ENCODE measurements around the gene CUX1. TPM values are rescaled to one million over a fixed set of nuclear protein-coding genes. Genes with fewer than 3 reads are reported as not detected.

Gene CUX1
- total RNA-seq, 1 experiment from 2014 or later, result 53.5 TPM

- H2BK12ac ChIP-seq (ENCODE audit: insufficient read length, low read depth, low read length), result no peak overlapping the region
- no peaks in the 10 kb centered on the region for H3K4me1 ChIP-seq (ENCODE audit: insufficient read depth, low read length)
- no peaks in the 10 kb centered on the region for H3K27me3 ChIP-seq (ENCODE audit: insufficient read depth, low read length)
- no peaks in the 10 kb centered on the region for H3K23me2 ChIP-seq (ENCODE audit: insufficient read length, low read depth, low read length, poor library complexity, severe bottlenecking)
- Mint-ChIP-seq H3K27me3 (ENCODE audit: low read depth) (peaks cover 4% of the 10 kb centered on the region), H3K4me3 (peak overlapping the region in 1 of 2 experiments; percentile 14; a peak in 2 of 5 replicates), H3K9me3 (no peaks in the 10 kb centered on the region), H3K4me1 (peaks cover 3 to 12% of the 10 kb centered on the region in 2 experiments; a peak in 3 of 4 replicates), H3K27ac (peak overlapping the region in 1 of 3 experiments; percentile 55; a peak in 1 of 7 replicates), H3K36me3 (ENCODE audit: insufficient read depth in 1 of 3, low read depth in 3 of 3) (no peaks in the 10 kb centered on the region)
- no peak overlapping the region for H2AK5ac ChIP-seq (ENCODE audit: insufficient read length, low read length)
- H4K5ac ChIP-seq (ENCODE audit: insufficient read length, low read depth, low read length), result no peak overlapping the region
- H3K4ac ChIP-seq (ENCODE audit: low read depth, low read length), result no peak overlapping the region
- no peak overlapping the region for H3K23ac ChIP-seq (ENCODE audit: insufficient read length, low read depth, low read length)
- H2AFZ ChIP-seq (ENCODE audit: low read length), result no peak overlapping the region
- H4K20me1 ChIP-seq (ENCODE audit: control insufficient read depth, insufficient read depth, insufficient read length), result no peaks in the 10 kb centered on the region
- H2BK15ac ChIP-seq (ENCODE audit: low read depth, low read length), result no peak overlapping the region
- H3K14ac ChIP-seq (ENCODE audit: insufficient read depth, low read length), result no peak overlapping the region; the same call in 1 of the 2 replicates
- TF ChIP-seq CTCF (conservative IDR thresholded peaks at IDR 0.05), result peak; percentile 91
- no peak overlapping the region for H3K18ac ChIP-seq (ENCODE audit: insufficient read length, low read depth, low read length)
- H3K27ac ChIP-seq (ENCODE audit: insufficient read length, low read depth, low read length), result no peak overlapping the region
- WGBS (ENCODE audit: extremely low coverage, insufficient read length, low lambda C conversion rate), result no CpG with 5 or more reads among the region's 23 CpGs
- H2BK5ac ChIP-seq (ENCODE audit: insufficient read length, low read length), result no peak overlapping the region
- H4K8ac ChIP-seq (replicated peaks; ENCODE audit: insufficient read length, low read depth, low read length), result no peak overlapping the region
- H3K9me3 ChIP-seq (ENCODE audit: control insufficient read depth, low read depth, low read length), result no peaks in the 10 kb centered on the region
- H3K79me2 ChIP-seq (ENCODE audit: insufficient read depth, low read length), result no peaks in the 10 kb centered on the region
- no peak overlapping the region for H3K9ac ChIP-seq (ENCODE audit: extremely low read depth, insufficient read length, low read length)
- DNase-seq, result peak; percentile 84
- H3K79me1 ChIP-seq (ENCODE audit: insufficient read depth, low read depth, low read length, poor library complexity, severe bottlenecking), result no peaks in the 10 kb centered on the region
- no peak overlapping the region for H4K91ac ChIP-seq (ENCODE audit: insufficient read length, low read depth, low read length)
- H2BK20ac ChIP-seq (ENCODE audit: low read depth, low read length, poor library complexity, severe bottlenecking), result no peak overlapping the region
- H2BK120ac ChIP-seq (ENCODE audit: low read depth, low read length, poor library complexity, severe bottlenecking), result no peak overlapping the region
- no peak overlapping the region for H3K4me2 ChIP-seq (ENCODE audit: insufficient read depth, insufficient read length, low read length)
- no peak overlapping the region for H3T11ph ChIP-seq (ENCODE audit: low read length)
- no peak overlapping the region for H3K56ac ChIP-seq (ENCODE audit: insufficient read length, low read depth, low read length)
Measured at GRCh38 chr7:102279537-102280400, 462.3 kb downstream of the CUX1 start.

Data from H9 (cell line).